Stimulated activated CD8-positive, alpha-beta memory T cell treated with anti-CD3 and anti-CD28 coated beads, Interleukin-4, amount 100 ng/mL, for 24 hours (primary cell): ENCODE measurements around the gene RAB24.
"Not testable (repeated sequence)": the region's sequence is repeated elsewhere in the genome, so short reads cannot be mapped to it uniquely, and the experiment has no call there.

Experiments
- DNase-seq: peaks from one replicate; pipeline ENCODE4 v3.0.0-alpha.2; 2020; ENCODE audit warnings: low read depth

Gene RAB24

DNA sequence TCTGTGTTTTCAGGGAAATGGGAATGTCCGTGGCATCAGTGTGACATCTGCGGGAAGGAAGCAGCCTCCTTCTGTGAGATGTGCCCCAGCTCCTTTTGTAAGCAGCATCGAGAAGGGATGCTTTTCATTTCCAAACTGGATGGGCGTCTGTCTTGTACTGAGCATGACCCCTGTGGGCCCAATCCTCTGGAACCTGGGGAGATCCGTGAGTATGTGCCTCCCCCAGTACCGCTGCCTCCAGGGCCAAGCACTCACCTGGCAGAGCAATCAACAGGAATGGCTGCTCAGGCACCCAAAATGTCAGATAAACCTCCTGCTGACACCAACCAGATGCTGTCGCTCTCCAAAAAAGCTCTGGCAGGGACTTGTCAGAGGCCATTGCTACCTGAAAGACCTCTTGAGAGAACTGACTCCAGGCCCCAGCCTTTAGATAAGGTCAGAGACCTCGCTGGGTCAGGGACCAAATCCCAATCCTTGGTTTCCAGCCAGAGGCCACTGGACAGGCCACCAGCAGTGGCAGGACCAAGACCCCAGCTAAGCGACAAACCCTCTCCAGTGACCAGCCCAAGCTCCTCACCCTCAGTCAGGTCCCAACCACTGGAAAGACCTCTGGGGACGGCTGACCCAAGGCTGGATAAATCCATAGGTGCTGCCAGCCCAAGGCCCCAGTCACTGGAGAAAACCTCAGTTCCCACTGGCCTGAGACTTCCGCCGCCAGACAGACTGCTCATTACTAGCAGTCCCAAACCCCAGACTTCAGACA is 9.5 kb downstream of the RAB24 start:
- DNase-seq: no peak

DNA sequence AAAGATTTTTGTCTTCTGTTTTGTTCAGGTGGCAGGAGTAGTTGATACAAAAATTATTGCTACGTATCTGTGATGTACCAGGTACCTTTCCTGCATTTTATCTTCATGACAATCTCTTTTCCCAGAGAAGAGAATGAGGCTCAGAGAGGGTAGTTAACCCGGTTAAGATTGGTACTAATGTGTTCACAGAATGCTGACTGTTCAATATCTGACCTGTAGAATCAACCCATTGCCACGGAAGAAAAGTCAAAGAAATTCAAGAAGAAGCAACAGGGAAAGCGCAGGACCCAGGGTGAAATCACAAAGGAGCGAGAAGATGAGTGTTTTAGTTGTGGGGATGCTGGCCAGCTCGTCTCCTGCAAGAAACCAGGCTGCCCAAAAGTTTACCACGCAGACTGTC is 11.8 kb downstream of the RAB24 start:
- no peak for DNase-seq

DNA sequence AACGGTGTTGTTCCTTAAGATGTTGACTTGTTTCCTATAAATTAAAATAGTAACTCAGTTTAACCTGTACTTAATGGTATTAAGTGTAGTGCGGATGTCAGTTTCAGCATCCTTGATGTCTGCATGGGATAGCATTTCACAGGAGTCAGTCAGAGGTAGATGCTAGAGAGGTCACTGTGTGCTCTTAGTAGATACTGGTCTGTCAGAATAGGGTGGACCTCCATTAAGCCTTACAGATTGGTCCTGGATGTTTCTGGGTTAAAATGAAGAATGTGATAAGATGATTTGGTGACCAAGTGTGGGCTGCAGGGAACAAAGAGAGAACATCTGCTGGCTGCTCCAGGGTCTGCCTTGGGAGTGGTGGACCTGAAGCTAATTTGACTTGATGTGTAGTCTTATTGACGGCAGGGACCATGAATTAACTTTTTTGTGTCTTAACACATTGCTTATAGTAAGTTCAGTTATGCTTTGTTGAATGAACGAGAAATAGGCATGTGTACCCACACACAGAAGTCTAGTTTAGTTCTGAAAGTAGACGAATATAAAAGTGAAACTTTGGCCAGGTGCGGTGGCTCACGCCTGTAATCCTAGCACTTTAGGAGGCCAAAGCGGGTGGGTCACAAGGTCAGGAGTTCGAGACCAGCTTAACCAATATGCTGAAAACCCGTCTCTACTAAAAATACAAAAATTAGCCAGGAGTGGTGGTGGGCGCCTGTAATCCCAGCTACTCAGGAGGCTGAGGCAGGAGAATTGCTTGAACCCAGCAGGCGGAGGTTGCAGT is 12.5 kb downstream of the RAB24 start:
- DNase-seq: no peak

DNA sequence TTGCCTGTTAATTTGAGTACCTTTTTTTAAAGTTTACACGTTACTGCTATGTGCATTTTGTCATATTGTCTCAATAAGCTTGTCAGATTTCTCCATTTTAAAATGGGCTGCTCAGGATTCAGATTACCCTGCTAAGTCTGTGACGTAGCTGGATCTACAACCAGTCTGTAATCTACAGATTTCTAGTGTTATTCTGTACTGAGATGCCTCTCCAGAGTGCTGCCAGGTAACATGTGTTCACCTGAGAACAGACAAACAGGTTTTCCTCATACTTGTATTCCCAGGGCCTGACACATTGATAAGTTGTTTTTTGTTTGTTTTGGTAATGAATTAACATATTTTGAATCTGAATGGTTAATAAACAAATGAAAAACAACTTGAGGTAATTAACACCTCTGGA is 15.3 kb downstream of the RAB24 start:
- DNase-seq: no peak

DNA sequence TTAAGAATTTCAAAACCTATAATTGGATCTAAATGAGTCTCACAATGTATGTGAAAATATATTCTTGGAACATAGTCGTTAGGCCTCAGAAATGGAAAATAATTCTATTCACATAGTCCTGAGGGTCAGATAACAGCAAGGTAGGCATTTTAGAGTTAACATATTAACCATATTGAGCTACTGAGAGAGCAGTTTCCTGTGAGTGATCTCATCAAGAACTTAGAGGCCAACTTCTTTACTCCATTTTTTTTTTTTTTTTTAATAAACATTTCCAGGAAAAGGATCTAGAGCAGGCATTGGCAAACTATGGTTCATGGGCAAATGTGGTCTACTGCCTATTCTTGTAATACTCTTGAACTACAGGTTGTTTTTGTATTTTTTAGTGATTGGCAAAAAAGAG is 26.6 kb downstream of the RAB24 start:
- DNase-seq: no peak

DNA sequence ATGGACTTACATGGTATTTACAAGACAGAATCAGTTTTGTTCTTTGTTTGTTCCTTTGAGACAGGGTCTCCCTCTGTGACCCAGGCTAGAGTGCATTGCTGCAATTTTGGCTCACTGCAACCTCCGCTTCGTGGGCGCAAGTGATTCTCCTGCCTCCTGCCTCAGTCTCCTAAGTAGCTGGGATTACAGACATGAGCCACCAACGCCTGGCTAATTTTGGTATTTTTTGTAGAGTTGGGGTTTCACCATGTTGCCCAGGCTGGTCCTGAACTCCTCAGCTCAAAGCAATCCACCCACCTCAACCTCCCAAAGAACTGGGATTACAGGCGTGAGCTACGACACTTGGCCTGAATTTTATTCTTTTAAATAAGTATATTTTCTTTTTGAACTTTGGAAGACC is 27.6 kb downstream of the RAB24 start:
- DNase-seq: no peak

DNA sequence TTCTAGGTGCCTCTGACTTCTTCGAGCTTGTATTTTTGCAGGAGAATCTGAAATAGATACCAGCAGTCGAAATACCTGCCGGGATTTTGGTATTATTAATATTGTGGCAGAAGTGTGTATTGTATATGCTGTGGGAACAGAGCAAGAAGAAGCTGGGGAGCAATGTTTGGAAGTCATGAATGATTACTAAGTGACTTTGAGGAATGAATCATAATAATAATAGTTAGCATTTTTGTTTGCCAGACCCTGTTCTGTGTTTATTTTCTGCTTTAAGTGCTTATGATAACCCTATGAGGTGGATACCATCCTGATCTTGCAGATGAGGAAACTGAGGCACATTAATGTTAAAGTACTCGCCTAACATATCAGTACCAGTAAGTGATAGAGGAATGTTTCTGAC is 32.4 kb downstream of the RAB24 start:
- DNase-seq: no peak

DNA sequence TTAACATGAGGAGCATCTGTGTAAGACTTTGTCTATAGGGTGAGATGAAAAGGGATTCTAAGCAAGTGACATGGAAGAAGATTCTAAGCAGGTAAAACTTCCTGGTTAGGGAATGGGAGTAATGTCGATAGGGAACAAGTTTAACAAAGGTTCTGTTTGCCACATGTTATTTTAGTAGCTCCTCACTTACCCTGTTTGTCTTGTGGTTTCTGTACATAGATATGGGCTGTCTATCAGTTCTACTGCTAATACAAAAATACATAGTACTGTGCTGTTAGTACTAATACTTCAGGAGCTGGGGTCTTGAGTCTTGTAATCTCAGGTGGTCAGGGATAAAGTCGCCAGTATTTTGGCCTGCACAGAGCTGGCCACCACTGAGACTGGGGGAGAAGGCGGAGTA is 32.9 kb downstream of the RAB24 start:
- no peak for DNase-seq

DNA sequence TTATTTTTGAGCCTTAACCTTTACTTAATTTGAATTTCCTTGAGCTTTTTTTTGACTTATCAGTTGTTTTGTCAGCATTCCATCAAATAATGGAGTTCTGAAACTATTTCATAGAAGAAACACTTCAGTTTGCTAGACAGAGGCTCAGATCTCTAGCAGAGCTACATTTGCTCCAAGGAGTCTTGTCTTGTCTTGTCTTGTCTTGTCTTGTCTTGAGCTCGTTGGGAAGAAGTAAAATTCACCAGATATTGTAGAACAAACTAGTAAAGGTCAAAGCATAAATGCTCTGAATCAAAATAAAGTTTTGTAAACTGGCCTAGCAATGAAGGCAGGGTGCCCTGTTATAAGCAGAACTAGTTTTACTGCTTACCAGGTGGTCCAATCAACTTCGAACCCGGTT is 33.5 kb downstream of the RAB24 start:
- no peak for DNase-seq

DNA sequence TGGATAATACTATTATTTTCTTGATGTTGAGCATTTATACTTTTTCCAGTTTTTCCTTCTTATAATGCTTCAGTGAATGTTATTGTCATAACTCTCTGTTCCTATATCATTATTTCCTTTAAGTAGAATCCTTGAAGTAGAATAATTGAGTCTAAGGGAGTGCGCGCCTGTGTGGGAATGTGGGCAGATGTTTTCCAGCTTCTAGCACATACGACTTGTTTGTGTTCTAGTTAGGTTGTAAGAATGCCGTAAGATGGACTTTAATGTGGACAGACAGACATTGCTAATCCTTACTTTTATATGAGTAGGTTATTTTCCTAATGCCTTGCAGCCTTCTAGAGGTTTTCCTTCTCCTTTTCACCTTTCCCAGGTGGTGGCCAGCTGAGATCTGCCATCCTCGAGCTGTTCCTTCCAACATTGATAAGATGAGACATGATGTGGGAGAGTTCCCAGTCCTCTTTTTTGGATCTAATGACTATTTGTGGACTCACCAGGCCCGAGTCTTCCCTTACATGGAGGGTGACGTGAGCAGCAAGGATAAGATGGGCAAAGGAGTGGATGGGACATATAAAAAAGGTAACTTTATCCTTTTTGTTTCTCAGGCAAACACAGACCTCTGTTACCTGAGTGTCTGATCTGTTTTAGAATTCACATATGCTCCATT is 34.2 kb downstream of the RAB24 start:
- no peak for DNase-seq

DNA sequence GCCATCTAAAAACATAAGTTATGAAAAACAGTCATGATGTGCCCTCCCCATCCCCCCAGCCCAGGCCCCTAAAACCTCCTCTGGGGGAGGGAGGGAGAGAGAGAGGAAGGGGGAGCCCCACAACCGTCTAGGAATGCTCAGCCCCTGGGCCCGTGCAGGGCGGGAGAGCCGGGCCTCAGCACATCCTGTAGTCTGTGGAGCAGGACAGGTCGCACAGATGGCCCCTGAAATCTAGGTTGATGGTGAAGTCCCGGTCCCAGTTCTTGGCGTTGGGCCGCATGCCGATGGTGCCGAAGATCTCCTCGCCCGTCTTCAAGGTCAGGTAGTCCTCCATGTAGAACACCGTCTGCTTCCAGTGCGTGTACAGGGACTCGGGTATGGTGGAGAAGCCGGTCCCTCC is 38.1 kb downstream of the RAB24 start:
- DNase-seq: no peak

DNA sequence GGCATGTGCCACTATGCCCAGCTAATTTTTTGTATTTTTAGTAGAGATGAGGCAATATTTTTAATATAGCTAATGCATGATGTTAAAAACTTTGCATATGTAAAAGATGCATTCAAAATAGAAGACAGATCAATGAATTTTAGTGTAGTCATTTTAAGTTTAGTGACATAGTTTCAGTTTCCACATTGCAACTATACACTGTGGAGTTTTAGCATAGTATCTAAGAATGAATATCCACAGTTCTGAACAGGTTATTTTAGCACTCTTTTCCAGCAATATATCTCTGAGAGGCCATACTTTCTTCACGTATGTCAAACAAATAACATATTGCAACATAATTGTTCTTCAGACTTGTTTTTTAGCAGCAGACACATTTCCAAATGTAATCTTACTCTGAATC is 39.3 kb downstream of the RAB24 start:
- no peak for DNase-seq

DNA sequence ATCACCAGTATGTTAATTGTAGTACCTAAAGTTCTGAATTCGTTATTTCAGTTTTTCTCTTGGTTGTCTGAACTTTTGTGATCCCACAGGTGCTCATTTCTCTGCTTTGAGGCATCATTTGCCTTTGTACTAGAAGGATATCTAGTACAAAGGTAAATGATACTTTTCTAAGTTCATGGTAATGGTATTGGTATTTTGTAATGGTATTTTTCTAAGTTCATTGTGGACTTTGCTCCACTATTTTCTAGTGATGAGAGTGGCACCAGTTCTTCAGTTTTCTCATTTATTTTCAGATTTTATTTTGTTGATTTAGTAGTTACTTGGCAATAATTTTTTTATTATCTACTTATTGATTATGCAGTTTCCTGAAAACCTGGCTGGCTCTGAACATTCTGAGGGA is 42.0 kb downstream of the RAB24 start:
- no peak for DNase-seq

DNA sequence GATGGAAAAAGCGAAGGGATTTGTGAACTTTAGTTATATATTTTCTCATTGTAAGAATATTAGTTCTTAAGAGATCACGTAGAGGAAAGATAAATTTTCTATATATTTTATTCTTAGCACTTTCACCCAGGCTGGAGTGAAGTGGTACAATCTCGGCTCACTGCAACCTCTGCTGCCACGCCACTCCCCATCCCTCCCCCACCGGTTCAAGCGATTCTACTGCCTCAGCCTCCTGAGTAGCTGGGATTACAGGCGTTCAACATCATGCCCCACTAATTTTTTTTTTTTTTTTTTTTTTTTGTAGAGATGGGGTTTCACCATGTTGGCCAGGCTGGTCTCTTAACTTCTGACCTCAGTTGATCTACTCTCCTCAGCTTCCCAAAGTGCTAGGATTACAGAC is 42.6 kb downstream of the RAB24 start:
- no peak for DNase-seq

DNA sequence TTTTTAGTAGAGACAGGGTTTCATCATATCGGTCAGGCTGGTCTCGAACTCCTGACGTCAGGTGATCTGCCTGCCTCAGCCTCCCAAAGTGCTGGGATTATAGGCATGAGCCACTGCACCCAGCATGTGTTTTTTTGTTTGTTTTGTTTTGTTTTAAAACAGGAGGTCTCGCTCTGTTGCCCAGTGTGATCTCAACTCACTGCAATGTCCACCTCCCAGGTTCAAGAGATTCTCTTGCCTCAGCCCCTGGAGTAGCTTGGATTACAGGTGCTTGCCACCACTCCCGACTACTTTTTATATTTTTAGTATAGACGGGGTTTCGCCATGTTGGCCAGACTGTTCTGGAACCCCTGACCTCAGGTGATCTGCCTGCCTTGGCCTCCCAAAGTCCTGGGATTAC is 44.8 kb downstream of the RAB24 start:
- not testable (repeated sequence) for DNase-seq

DNA sequence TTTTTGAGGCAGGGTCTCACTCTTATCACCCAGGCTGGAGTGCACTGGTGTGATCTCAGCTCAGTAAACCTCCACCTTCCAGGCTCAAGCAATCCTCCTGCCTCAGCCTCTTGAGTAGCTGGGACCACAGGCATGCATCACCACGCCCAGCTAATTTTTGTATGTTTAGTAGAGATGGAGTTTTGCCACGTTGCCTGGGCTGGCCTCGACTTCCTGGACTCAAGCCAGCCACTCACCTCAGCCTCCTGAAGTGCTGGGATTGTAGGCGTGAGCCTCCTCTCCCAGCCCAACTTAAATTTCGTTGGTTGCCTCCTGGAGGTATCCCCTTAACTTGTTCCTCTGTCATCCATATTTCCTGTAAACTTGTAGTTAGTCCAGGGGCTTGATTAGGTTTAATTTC is 47.2 kb downstream of the RAB24 start:
- DNase-seq: no peak

DNA sequence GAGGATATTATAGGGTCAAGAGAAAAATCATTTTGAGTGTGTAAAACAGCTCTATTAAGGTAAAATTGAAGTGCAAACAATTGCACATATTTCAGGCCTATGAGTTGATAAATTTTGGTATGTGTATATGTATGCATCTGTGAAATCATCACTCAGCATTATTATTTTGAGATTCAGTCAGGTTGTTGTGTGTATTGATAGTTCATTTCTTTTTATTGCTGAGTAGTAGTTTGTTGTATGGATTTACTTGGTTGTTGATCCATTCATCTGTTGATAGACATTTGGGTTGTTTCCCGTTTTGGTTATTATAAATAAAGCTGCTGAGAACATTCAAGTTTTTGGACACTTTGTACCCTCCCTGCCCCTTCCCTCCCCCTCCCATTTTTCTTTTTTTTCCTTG is 50.3 kb downstream of the RAB24 start:
- no peak for DNase-seq
